GM10266 (cell line): ENCODE results near the gene NIPAL4.

Experiments
- DNase-seq: peaks from one replicate; pipeline ENCODE4 v3.0.0; 2012; ENCODE audit errors: extremely low spot score
- TF ChIP-seq, protein P1 (sequence below): IDR thresholded peaks from 2 replicates; pipeline ENCODE4 v1.5.1; 2012; ENCODE audit warnings: mild to moderate bottlenecking, low read depth; ENCODE audit not compliant: control insufficient read depth, insufficient read depth; ENCODE audit errors: missing control alignments

The NIPAL4 gene

DNA sequence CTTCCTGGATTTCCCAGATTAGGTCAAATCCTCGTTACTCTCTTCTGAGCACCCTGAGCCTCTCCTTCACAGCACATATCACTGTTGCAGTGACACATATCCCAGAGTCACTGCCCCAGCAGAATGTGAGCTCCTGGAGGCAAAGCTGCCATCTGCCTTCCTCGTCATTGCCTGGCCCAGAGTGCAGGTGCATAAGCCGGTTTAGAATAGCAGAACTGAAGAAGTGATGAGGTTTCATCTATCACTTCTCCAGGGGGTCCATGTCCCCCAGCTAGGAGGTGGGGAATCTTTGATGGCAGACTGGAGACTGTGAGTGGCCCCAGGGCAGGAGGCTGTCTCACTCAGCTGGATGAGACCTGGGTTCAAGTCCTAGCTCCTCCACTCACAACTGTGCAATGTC is 25.8 kb downstream of the NIPAL4 start:
- no peak for DNase-seq
- TF ChIP-seq, protein P1, sequence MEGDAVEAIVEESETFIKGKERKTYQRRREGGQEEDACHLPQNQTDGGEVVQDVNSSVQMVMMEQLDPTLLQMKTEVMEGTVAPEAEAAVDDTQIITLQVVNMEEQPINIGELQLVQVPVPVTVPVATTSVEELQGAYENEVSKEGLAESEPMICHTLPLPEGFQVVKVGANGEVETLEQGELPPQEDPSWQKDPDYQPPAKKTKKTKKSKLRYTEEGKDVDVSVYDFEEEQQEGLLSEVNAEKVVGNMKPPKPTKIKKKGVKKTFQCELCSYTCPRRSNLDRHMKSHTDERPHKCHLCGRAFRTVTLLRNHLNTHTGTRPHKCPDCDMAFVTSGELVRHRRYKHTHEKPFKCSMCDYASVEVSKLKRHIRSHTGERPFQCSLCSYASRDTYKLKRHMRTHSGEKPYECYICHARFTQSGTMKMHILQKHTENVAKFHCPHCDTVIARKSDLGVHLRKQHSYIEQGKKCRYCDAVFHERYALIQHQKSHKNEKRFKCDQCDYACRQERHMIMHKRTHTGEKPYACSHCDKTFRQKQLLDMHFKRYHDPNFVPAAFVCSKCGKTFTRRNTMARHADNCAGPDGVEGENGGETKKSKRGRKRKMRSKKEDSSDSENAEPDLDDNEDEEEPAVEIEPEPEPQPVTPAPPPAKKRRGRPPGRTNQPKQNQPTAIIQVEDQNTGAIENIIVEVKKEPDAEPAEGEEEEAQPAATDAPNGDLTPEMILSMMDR: no peak

DNA sequence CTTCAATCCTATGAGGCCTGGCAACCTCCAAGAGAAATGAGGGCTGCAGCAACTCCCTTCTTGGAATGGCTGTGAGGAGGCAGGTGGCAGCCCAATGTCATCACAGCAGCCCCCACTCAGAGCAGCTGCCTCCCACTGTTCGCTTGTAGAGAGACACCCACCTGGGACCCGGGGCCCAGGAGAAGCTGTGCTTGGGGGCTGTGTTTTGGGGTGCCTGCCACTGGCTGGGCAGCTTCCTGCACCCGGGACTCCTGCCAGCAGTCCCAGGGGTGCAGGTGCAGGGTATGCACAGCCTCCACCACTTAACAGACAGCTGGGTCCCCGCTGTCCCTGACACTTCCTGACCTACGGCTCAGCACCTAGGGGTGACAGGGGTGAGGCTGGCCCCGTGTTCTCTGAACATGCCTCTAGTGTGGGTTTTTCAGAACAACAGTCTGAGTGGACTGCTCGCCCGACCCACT is 26.2 kb downstream of the NIPAL4 start:
- no peak for DNase-seq

DNA sequence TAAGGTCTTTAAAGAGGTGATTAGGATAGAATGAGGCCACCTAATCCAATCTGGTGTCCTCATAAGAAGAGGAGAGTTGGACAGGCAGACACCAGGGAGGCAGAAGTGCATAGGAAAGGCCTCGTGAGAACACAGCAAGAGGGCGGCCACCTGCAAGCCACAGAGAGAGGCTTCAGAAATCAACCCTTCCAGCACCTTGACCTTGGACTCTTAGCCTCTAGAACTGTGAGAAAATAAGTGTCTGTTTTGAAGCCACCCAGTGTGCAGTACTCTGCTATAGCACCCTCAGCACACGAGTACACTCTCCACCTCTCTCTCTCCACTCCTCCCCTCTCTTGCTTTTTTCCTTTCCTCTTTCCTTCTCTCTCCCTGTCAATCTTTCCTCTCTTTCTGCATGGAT is 26.8 kb downstream of the NIPAL4 start:
- no peak for DNase-seq
- TF ChIP-seq, protein P1: no peak

More for the DNA sequence above, 26.2 kb downstream of the NIPAL4 start:
- TF ChIP-seq, protein P1: no peak

DNA sequence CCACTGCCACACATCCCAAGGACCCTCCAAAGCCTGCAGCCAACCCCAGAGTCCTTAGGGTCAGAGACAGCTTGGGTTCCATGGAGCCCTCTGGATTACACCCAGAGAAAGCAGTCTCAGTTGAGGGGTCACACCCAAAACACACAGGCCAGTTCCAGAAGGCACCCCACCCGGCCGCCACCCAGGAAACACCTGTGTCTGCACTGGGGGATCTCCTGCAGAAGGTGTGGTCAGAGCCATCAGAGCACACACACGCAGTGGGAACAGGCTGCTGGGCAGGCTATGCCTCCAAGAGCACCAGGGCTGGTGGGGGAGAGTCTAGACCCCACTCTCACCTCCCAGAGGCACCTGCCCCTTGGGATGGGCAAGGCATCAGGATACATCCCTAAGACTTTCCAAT is 27.3 kb downstream of the NIPAL4 start:
- TF ChIP-seq, protein P1: no peak
- DNase-seq: no peak

DNA sequence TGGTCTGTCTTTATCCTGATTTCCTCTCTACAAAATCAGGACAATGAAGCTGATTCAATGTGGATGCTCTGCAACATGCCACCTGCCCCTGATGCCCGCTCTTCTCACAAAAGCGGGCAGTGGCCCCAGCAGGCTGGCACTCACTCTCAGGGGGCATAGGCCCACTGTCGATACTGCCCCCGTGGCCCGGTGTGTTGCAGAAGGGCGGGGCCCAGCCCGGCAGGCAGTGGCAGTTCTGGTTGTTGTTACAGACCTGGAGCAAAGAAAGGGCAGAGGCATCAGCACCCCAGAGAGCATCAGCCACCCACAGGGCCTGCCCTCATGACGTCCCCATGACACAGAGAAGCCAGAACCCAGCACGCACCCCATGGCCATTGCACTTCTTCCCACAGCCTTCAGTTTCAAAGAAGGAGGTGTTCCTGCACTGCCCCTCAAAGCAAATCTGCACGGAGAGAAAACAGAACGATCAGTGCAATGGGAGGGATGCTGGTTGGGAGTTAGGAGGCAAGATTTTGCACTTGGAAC is 31.5 kb downstream of the NIPAL4 start:
- TF ChIP-seq, protein P1: no peak
- DNase-seq: no peak

DNA sequence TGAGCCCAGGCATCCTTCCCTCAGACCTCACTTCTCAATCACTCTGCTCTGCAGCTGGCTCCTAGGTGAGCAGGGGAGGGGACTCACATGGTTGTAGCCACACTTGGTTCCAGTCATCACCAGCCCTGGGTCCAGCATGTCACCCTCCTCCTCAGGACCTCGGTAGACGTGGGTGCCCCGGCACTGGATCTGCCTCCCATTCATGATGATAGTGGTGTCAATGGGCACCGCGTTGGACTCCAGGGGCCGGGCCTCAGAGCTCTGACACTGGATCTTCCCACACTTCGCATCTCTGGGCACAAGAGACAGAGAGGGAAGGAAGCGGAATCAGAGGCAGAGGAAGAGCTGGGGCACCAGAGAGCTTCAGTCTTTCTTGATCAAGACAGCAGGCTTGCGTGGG is 32.9 kb downstream of the NIPAL4 start:
- DNase-seq: no peak
- TF ChIP-seq, protein P1: no peak

DNA sequence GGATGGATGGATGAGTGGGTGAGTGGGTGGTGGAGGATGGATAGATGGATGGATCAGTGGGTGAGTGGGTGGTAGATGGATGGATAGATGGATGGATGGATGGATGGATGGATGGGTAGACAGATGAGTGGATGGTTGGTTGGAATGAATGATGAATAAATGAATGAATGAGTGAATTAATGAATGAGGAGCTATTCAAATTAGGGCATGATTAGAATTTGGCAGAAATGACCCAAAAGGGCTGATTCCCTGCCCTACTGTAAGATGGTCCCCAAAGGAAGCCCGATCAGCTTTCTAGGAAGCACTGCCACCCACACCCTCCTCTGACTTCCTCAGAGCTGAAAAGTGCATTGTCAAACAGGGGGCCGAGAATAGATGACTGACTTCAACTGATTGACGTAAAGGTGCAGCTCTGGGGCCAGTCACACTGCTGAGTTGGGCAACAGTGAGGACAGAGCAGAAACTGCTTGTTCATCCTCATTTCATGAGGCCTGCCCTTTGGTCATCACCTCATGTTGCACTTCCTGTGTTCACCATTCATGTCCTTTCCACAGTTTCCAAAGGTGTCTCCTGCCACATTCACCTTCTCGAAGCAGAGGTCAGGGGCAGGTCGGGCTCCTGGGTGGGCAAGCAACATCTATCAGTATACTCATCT is 34.3 kb downstream of the NIPAL4 start:
- TF ChIP-seq, protein P1: no peak
- DNase-seq: peak; percentile 34
